Spinal cord (tissue), 10 donors: ENCODE results near the gene TMEM174. TPM values are rescaled to one million over a fixed set of nuclear protein-coding genes. Genes with fewer than 3 reads are reported as not detected.
A peak's percentile ranks its signal among the peaks of the same experiment; 100 is the strongest.

Experiments
- DNase-seq, 6 donors: peaks; one replicate each; pipeline versions ENCODE4 v3.0.0 to v3.0.0-alpha.2; 2013 to 2015; ENCODE audit warnings: low spot score in 6 of 6, low read depth in 4 of 6
- H3K27ac ChIP-seq: one replicate; pipeline ENCODE4 v1.5.1; 2013; ENCODE audit warnings: low read depth, low read length, control low read depth
- H3K27me3 ChIP-seq: one replicate; pipeline ENCODE4 v1.6.1; 2013; ENCODE audit warnings: low read length; ENCODE audit not compliant: control insufficient read depth, insufficient read depth
- H3K36me3 ChIP-seq: one replicate; pipeline ENCODE4 v1.6.1; 2013; ENCODE audit warnings: low read length; ENCODE audit not compliant: control insufficient read depth, insufficient read depth
- H3K4me1 ChIP-seq: one replicate; pipeline ENCODE4 v1.6.1; 2013; ENCODE audit warnings: low read length; ENCODE audit not compliant: control insufficient read depth, insufficient read depth
- H3K4me3 ChIP-seq: one replicate; pipeline ENCODE4 v1.5.1; 2013; ENCODE audit warnings: low read depth, low read length, control low read depth
- H3K9me3 ChIP-seq: one replicate; pipeline ENCODE4 v1.6.1; 2013; ENCODE audit warnings: low read length; ENCODE audit not compliant: control insufficient read depth, insufficient read depth
- WGBS: methylation state at CpG from one replicate; pipeline ENCODE4 v1.1.5; 2013; ENCODE audit warnings: missing lambda C conversion rate; ENCODE audit not compliant: insufficient coverage; 5-methylcytosine and 5-hydroxymethylcytosine counted together
- polyA plus RNA-seq, 2 donors: library from polyadenylated mRNA; unstranded; fragments of 120-200 nt; gene quantifications; one replicate each; pipeline ENCODE4 v1.2.1, GENCODE V29; 2013; ENCODE audit not compliant: insufficient read length in 2 of 2
- total RNA-seq, 2 donors: library from RNA; depleted of rRNA in 1 of 2; stranded (reverse); fragments of 120-200 nt in 1 of 2; fragments of >200 nt in 1 of 2; gene quantifications; one replicate each; pipeline versions ENCODE4 v1.2.3 to v1.2.4, GENCODE V29; 2013 to 2014
- donor health status: healthy.

TMEM174 gene
- total and polyA plus RNA-seq, 4 donors = 0.14 TPM; not detected in 3

GRCh38 chr5:73151766-73152410, 21.1 kb upstream of the TMEM174 start:
- Histone ChIP-seq H3K27ac (no peak overlapping the region), H3K27me3 (no peaks in the 10 kb centered on the region), H3K4me3 (no peak overlapping the region), H3K36me3 (no peaks in the 10 kb centered on the region), H3K9me3 (no peaks in the 10 kb centered on the region), H3K4me1 (peaks cover 4% of the 10 kb centered on the region)
- WGBS = 63% methylated on average over 2 of the region's 5 CpGs
- DNase-seq = peak in 2 of 6 donors; percentile 5 to 85

- no peak for DNase-seq
- H3K36me3 ChIP-seq = no peaks in the 10 kb centered on the region
- no peak overlapping the region for H3K4me3 ChIP-seq
- no peak overlapping the region for H3K27ac ChIP-seq
- no peaks in the 10 kb centered on the region for H3K27me3 ChIP-seq
- peaks cover 4% of the 10 kb centered on the region for H3K4me1 ChIP-seq
- no peaks in the 10 kb centered on the region for H3K9me3 ChIP-seq
- WGBS = 85% methylated on average over 9 of the region's 14 CpGs
Measured at GRCh38 chr5:73152411-73153388, 20.3 kb upstream of the TMEM174 start.

- Histone ChIP-seq H3K9me3 (no peaks in the 10 kb centered on the region), H3K27me3 (no peaks in the 10 kb centered on the region), H3K4me1 (peaks cover 4% of the 10 kb centered on the region), H3K36me3 (no peaks in the 10 kb centered on the region), H3K27ac (no peak overlapping the region), H3K4me3 (no peak overlapping the region)
- DNase-seq = no peak
- WGBS = 81% methylated on average over 6 of the region's 7 CpGs
Measured at GRCh38 chr5:73153513-73153912, 19.5 kb upstream of the TMEM174 start.

- WGBS = no CpG with 5 or more reads among the region's 5 CpGs
- Histone ChIP-seq H3K4me1 (peaks cover 4% of the 10 kb centered on the region), H3K9me3 (no peaks in the 10 kb centered on the region), H3K27ac (no peak overlapping the region), H3K36me3 (no peaks in the 10 kb centered on the region), H3K27me3 (no peaks in the 10 kb centered on the region), H3K4me3 (no peak overlapping the region)
- no peak for DNase-seq
Measured at GRCh38 chr5:73154208-73155006, 18.6 kb upstream of the TMEM174 start.

GRCh38 chr5:73155271-73156222, 17.4 kb upstream of the TMEM174 start:
- no peak overlapping the region for H3K27ac ChIP-seq
- peak in 2 of 6 donors; percentile 30 to 45 for DNase-seq
- no peaks in the 10 kb centered on the region for H3K27me3 ChIP-seq
- H3K4me3 ChIP-seq = no peak overlapping the region
- peaks cover 4% of the 10 kb centered on the region for H3K4me1 ChIP-seq
- no peaks in the 10 kb centered on the region for H3K36me3 ChIP-seq
- H3K9me3 ChIP-seq = no peaks in the 10 kb centered on the region
- 61% methylated on average over 15 of the region's 18 CpGs for WGBS

GRCh38 chr5:73157414-73158303, 15.3 kb upstream of the TMEM174 start:
- Histone ChIP-seq H3K4me3 (no peak overlapping the region), H3K9me3 (no peaks in the 10 kb centered on the region), H3K27me3 (no peaks in the 10 kb centered on the region), H3K27ac (no peak overlapping the region), H3K4me1 (peaks cover 4% of the 10 kb centered on the region), H3K36me3 (no peaks in the 10 kb centered on the region)
- DNase-seq = no peak
- WGBS = 62% methylated on average over 4 of the region's 6 CpGs

- peak in 1 of 6 donors; percentile 27 for DNase-seq
- H3K4me1 ChIP-seq = peaks cover 4% of the 10 kb centered on the region
- 81% methylated on average over 3 of the region's 4 CpGs for WGBS
Measured at GRCh38 chr5:73158313-73158712, 14.7 kb upstream of the TMEM174 start.

GRCh38 chr5:73160239-73160671, 12.7 kb upstream of the TMEM174 start:
- Histone ChIP-seq H3K9me3 (no peaks in the 10 kb centered on the region), H3K27me3 (no peaks in the 10 kb centered on the region), H3K4me3 (no peak overlapping the region), H3K4me1 (peaks cover 4% of the 10 kb centered on the region), H3K36me3 (no peaks in the 10 kb centered on the region), H3K27ac (no peak overlapping the region)
- WGBS = no CpG with 5 or more reads among the region's 4 CpGs
- DNase-seq = no peak

More at GRCh38 chr5:73158313-73158712, 14.7 kb upstream of the TMEM174 start:
- Histone ChIP-seq H3K27me3 (no peaks in the 10 kb centered on the region), H3K27ac (no peak overlapping the region), H3K36me3 (no peaks in the 10 kb centered on the region), H3K4me3 (no peak overlapping the region), H3K9me3 (no peaks in the 10 kb centered on the region)
